ENCODE data around the gene NECAB2.

NECAB2 gene

DNA sequence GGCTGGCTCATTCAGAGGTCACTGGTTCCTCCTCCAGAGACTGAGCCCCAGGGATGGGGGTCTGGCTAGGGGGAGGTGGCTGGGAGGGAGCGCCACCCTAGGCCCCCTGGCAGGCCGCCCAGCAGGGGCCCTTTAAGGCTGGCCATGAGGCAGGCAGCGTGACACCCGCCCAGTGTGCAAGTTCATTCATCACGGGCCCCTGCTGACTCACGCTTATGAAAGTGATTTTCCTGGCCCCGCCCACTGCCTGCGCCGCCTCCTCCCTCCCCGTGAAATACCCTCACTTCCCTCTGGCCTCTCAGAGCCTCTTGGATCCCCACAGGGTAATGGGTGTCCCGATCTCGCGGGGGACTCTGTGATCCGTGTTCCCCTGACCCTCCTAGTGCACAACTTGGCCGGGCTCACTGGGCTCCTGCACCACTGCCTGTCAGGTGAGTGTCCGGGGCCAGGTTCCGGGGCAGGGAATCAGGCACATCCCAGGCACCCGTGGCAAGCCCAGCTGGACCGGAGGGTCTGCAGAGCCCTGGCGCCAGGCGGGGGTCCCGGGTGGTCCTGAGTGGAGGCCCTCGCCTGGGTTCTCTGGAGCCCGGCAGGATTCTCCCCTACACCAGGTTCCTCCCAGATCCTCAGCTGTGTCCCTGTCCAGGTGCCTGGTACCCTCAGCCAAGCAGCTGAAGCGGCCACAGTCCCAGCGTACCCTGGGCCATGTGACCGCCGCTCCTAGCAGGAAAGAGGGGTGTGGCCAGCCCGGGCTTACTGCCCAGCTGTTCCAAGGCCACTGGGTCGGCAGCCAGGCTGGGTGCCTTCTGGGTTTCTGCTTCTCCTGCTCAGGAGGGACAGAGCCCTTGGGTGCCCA is 14.9 kb upstream of the NECAB2 start, which contains the start of gene OSGIN1:
Gene OSGIN1, plus strand, starts transcription at position 301 of the 856 bp plus-strand sequence. CDS start 4,432 bp downstream, outside the sequence.
- peak; percentile 97 for DNase-seq

DNA sequence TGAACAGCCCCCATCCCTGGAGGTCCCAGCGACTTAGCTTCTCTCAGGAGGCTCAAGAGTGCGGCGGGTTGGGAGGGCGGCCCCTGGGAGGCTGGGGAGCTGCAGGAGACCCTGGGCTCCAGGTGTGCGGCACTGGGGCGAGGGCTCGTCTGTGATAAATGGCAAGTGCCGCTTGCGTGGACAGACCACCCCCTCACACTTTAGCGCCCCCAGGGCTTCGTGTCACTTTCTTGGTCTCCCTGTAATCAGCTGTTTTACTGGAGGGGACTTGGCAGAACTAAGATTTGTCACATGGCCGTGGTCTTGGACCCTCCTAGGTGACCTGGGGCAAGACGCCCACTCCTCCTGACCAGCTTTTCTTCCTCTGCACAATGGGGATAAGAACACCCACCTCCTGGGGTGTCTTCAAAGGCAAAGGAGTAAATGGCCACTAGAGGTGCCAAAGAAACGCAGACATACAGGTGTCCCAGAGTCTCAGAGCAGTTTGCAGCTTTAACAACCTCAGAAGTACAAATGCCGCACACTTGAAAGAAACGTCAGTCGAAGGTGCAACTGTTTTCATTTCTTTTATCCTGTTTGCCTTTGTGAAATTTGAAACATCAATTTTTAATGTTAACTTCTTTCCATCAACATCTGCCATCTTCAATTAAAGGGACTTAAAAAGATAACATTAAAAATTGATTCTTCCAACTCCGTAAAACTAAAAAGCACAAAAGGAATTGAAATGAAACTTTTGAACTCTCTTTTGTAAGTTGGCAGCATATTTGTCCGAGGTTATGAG is 14.1 kb upstream of the NECAB2 start:
- peak; percentile 9 for DNase-seq

DNA sequence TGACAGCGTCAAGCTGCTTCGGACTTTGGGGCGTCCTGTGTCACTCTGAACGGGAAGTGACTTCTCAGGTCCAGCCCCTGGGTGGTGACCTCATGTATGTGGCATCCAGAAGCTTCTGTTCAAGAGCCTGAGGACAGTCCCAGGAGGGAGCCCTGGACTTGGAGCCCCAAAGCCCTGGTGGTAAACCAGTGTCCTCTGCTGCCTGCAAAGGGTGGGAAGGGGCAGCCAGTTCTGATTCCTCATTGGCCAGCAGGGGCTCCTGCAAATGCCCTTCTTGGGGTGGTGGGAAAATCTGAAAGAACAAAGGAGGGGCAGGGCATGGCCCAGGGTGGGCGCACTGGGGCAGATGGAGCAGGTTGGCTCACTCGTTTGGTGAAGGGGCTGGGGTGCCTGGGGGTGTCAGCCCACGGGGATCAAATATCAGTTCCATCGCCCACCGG is 13.4 kb upstream of the NECAB2 start:
- DNase-seq: peak; percentile 71

DNA sequence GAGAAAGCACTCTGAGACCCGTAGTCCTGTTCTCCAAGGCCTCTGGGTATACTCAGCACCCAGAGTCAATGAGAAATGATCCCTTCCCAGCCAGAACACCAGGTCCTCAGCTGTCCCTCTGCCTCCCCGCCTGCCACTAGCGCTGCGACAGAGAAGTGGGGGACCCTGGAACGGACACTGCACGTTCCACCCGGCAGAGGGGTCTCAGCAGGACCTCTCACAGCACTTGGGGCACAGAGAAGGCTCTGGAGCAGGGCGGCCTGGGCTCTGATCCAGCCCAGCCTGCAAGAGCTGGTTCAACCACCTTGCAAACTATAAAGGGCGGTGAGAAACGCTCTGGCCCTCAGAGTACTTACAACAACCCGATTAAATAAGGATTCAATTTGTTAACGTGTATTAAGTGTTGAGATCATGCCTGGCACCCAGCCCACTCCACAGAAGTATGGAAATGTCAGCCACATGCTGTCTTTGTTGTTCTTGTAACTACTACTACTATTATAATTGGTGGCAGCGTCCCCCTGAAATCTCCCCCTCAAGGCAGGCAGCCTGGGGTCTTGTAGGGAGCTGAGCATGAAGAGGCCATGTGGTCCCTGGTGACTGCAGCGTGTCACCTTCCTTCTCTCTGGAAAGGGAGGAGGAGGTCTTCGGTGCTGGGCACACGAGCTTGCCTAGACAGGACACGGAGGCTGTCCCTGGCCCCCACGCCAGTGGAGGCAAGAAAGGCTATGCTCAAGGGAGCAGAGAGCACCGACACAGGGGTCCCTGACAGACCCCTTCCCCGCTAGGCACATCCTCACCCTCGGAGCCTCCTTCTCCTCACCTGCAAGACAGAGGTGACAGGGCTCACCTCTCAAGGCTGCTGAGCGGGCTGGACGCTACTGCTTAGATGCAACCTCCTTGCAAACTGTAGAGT is 12.6 kb upstream of the NECAB2 start:
- no peak for DNase-seq

DNA sequence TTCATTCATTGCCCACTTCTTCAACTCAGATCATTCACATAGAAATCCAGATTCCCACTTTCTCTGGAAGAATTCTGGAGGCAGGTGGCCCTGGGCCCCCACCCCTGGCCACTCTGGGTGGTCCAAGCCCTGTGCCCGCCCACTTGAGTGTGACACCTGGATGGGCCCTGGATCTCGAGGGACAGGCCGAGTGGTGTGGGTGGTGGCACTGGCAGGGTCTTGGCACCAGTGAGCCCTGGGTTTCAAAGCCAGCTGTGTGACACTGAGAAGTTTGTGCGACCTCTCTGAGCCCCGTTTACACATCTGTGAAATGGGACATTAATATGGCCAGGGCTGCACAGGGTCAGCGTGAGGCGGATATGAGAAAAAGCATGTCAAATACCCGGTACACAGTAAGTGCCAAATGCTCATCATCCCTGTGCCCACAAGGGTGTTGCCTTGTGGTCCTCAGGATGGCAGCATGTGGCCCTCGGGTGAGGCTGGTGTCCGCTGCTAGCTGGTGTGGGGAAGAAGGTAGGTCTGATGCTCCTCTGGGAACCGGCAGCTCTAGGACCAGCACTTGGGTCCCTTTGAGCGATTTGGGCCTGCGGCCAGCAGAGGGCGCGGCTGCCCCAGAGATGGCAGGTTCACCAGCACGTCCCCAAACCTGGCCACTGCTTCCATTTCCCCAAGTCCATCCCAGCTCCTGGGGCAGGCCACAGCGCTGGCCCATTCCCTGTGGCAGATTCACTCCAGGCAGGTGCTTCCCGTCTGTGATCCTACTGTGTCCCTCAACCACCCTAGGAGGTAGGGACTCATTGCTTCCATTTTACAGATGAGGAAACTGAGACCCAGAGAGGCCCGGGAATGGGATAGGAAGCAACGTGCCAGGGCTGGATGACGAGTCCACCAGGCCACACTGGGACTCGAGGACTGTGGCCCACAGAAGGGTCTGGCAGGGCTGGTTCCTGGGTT is 11.4 kb upstream of the NECAB2 start:
- DNase-seq: peak; percentile 89

DNA sequence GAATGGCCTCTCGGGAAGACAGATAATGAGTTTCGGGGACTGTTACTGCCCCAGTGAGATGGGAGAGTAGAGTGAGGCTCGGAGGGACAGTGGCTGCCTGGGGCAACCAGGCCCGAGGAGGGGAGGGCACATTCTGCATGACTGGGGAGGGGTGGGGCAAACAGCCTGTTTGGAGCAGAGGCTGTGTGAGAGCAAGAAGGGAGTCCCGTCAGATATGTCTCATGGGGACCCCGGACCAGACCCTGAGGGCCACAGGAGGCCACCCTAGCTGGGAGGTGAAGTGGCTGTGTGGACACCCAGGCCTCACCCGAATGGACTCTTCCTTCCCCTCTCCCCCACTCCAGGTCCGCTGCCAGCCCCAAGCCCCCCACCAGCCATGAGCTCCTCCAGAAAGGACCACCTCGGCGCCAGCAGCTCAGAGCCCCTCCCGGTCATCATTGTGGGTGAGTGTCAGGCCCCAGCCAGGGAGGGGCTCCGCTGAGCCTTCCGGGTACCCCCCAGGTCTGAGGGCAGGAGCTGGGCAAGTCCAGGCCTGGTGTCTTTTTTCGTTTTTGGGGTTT is 10.7 kb upstream of the NECAB2 start:
- no peak for DNase-seq

DNA sequence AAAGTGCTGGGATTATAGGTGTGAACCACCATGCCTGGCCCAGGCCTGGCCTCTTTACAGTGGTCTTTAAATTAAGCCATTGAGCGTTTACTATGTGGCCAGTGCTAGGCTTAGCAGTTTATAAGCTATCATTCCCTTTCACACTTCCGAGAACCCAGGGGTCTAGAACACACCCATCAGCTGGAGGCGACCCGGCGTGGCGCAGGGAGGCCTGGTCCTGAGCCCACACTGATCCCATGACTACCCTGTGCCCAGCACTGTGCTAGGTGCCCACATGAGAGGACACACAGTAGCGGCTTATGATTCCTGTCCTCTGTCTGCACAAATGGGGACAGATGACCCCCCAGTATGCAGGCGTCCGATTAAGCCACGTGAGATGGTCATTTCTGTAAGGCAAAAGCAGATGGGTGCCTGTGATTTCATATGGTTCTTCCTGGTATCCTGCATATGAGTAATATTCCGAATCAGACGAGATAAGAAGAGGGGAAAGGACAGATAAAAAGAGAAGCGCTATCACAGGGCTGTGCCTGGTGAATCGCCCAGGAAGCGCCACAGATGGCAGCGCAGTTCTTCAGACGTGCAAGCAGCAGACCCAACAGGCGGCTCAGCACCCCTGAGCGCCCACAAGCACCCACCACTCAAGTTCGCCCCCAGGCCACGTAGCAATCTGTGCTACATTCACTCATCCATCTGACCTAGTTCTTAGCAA is 9.8 kb upstream of the NECAB2 start:
- DNase-seq: no peak

DNA sequence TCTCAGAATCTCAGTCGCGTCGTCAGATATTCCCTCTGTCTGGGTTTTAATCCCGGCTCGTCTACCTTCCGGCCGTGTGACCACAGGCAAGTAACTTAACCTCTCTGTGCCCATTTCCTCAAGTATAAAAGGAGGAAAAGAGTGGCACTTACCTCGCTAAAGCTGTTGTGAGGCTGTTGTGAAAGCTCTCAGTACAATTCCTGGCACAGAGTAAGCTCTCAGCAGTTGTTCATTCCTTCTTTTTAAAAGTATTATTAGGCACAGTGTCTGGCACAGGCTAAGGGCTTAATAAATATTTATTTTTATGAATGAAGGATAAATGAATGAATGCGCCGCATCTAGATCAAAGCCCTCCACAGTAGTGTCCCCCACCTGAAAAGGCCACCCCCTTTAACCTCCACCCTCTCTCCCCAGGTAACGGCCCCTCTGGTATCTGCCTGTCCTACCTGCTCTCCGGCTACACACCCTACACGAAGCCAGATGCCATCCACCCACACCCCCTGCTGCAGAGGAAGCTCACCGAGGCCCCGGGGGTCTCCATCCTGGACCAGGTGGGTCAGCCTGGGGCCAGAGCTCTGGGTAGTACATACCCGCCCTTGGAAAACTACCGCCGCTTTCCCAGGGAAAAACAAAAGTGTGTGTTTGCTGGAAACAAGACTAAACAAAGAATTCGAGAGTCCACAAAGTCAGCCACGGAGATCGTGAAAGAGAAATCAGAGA is 9.0 kb upstream of the NECAB2 start:
- no peak for DNase-seq

DNA sequence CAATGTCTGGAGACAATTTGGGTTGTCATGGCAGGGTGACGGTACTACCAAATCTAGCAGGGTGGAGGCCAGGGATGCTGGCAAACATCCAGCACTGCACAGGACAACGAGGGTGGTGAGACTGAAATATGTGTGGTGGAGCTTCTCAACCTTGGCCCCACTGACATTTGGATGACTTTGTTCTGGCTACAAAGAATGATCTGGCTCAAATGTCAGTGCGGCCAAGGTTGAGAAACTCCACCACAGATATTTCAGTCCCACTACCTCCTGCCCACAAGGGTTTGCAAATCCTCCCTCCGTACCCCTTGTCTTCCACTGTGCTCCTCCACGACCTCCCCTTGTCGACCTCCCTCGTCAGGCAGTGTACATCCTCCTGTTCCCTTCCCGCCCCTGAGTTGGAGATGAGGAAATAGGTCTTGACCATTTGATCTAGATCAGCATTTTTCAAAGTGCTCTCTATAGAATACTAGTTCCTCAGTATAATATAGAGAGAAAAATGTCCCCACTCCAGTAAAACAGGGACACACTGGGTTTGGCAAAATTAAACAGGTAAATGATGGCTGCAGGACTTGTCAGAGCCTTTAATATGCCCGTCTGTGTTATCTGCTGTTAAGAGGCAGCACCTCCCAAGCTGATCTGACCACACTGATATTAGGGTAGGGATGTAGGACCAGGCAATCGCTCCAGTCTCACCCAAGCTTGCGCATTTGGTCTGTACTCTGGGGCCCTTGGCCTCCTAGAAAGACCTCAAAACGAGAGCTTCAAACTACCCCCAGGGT is 8.2 kb upstream of the NECAB2 start:
- DNase-seq: peak; percentile 19

DNA sequence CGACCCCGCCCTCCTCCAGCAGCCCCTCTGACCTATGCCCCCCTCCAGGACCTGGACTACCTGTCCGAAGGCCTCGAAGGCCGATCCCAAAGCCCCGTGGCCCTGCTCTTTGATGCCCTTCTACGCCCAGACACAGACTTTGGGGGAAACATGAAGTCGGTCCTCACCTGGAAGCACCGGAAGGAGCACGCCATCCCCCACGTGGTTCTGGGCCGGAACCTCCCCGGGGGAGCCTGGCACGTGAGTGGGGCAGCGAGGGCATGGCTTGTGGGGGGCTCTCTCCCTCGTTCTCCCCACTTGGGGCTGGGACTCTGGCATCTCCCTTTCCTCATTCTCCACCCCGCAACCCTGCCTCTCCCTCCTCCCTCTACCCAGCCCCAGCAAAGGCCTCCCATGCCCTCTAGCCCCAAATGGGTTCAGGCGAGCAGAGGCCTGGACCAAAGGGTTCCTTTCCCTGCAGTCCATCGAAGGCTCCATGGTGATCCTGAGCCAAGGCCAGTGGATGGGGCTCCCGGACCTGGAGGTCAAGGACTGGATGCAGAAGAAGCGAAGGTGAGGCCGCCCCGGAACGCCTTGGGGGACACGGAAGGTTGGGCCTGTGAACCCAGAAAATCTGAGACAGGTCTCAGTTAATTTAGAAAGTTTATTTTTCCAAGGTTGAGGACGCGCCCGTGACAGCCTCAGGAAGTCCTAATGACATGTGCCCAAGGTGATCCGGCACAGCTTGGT is 7.4 kb upstream of the NECAB2 start:
- no peak for DNase-seq

DNA sequence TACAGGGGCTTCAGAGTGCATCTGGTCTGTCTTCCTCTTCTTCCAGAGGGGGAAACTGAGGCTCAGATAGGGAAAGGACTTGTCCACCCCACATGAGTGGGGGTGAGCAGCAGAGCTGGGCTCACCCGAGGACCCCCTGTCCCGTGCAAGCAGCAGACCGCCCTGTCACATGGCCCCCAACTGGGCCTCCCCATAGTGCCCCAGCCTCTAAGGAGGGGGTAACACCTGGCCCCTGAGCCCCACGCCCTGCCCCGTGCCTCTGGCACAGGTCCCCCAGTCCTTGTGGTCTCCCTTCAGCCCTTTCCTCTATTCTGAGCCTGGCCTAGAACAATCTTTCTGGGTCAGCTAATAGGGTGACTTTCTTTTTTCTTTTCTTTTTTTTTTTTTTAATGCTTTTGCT is 6.5 kb upstream of the NECAB2 start:
- no peak for DNase-seq

DNA sequence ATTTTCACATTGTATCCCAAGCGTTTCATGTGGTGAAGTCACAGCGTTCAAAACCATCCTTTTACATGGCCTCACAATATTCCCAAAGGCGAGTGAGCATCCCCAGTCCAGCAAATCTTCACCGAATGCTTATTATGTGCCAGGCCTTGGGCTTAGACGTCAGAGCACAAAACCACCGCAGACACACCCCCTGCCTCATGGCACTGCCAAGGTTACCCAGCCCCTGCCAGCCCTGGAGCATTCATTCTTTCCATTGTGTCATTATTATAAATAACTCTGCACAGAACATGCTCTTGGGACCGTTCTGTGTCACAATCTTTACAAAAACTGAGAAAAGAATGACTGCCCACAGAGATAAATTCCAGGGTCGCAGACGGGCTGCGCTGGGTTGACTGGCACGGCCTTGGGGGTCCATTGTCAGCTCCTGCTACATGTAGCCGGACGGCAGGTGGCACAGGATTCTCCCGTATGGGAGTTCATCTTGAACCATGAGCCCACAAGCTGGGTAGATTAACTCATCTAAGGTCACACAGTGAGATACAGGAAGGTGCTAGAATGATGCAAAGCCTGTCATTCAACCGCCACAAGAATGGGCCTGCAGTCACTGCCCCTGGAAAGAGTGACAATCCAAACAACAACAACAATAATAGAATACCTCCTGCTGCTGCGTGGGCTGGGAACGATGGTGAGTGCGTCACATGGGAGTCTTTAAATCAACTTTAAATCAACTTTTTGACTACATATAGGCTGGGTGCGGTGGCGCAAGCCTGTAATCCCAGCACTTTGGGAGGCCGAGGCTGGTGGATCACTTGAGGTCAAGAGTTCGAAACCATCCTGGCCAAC is 4.5 kb upstream of the NECAB2 start:
- DNase-seq: no peak

DNA sequence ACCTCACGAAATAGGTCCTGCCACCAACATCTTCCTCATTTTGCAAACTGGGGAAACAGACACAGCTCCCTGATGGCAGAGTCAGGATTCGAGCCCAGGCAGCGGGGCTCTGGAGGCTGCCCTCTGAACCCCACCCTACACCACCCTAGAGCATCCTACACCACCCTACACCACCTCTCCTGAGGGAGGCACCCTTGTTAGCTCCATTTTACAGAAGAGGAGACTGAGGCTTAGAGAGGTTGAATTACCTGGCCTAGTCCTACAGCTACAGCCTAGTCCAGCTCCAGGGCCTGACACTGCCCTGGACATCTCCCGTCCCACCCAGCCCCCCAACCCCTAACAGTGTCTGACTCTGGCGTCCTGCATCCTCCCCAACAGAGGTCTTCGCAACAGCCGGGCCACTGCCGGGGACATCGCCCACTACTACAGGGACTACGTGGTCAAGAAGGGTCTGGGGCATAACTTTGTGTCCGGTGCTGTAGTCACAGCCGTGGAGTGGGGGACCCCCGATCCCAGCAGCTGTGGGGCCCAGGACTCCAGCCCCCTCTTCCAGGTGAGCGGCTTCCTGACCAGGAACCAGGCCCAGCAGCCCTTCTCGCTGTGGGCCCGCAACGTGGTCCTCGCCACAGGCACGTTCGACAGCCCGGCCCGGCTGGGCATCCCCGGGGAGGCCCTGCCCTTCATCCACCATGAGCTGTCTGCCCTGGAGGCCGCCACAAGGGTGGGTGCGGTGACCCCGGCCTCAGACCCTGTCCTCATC is 3.2 kb upstream of the NECAB2 start:
- DNase-seq: no peak

DNA sequence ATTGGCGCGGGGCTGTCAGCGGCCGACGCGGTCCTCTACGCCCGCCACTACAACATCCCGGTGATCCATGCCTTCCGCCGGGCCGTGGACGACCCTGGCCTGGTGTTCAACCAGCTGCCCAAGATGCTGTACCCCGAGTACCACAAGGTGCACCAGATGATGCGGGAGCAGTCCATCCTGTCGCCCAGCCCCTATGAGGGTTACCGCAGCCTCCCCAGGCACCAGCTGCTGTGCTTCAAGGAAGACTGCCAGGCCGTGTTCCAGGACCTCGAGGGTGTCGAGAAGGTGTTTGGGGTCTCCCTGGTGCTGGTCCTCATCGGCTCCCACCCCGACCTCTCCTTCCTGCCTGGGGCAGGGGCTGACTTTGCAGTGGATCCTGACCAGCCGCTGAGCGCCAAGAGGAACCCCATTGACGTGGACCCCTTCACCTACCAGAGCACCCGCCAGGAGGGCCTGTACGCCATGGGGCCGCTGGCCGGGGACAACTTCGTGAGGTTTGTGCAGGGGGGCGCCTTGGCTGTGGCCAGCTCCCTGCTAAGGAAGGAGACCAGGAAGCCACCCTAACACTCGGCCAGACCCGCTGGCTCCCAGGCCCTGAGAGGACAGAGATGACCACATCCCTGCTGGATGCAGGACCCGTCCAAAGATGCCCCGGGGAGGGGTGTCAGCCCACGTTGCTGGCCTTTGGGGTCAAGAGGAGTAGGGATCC is 2.4 kb upstream of the NECAB2 start:
- no peak for DNase-seq

DNA sequence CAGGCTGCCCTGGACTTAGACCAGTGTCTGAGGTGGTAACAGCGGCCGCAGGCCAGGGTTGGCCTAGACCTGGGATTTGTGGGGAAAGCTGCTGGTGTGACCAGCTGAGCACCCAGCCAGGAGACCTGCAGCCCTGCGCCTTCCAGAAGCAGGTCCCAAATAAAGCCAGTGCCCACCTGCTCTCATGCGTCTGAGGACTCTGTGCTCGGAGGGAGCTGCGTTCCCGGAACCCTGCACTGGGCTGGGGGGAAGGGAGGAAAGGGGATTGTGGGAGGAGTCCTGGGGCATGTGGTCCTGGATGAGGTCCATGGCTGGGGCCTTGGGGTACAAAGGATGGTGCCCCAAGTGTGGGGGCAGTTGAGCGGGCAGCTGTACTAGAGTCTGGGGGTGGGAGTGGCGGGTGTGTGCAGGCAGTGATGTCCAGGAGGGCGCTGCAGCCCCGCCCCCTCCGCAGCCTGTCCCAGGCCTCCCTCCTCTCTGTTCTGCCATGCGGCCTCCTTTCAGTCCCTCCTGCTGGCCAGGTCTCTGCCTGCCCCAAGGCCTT is 1.8 kb upstream of the NECAB2 start:
- DNase-seq: no peak

DNA sequence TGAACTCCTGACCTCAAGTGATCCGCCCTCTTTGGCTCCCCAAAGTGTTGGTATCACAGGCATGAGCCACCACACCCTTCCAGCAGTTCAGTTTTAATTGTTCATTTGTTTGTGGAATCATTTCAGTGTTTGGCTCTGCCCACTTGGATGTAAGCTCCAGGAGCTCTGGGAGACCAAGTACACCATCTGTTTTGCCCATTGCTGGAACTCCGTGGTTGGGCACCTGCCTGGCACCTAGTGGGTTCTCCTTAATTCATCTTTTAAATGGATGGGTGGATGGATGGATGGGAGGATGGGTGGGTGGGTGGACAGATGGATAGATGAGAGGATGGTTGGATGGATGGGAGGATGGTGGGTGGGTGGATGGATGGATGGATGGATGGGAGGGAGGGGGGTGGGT is 953 bp upstream of the NECAB2 start:
- DNase-seq: no peak

All from suppressor macrophage treated with lipopolysaccharide for 4 hours (primary cell).